Non-pigmented ciliary epithelial cell (primary cell): Measurements from ENCODE around the gene SLAMF1.
"Not testable (repeated sequence)": the region's sequence is repeated elsewhere in the genome, so short reads cannot be mapped to it uniquely, and the experiment has no call there.

Experiments used
- DNase-seq: peaks from one replicate; pipeline ENCODE4 v3.0.0-alpha.2; 2010; ENCODE audit warnings: low read depth

Gene SLAMF1

DNA sequence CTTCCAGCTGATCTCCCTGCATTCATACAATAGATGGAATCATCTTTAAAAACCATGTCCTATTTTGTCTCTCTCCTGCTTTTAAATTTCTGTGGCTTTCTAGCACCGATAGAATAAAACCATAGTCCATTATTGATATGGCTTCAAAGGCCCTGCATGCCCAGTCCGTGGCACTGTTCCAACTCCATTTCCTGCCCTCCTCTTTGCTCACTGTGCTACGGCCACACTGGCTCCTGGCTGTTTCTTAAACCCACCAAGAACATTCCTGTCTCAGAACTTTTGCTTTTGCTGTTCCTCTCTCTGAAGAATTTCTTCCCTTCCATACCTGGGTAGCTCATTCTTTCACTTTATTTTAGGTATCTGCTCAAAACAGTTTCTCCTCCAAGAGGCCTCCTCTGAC, 7.2 kb downstream of the SLAMF1 start:
- DNase-seq = no peak

DNA sequence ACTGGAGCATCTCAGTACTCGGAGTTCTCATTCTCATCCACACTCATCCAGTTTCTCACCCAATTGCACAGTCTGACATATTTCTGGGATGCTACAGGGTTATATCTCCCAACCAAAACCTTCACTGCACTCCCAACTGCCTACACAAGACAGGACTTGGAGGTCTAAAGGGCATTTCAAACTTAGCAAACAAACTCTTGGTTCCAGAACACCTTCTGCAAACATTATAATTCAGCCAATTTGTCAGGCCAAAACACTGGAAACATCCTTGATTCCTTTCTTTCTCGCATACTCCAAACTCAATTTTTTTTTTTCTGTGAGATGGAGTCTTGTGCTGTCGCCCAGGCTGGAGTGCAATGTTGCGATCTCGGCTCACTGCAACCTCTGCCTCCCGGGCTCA, 7.9 kb downstream of the SLAMF1 start:
- no peak for DNase-seq

DNA sequence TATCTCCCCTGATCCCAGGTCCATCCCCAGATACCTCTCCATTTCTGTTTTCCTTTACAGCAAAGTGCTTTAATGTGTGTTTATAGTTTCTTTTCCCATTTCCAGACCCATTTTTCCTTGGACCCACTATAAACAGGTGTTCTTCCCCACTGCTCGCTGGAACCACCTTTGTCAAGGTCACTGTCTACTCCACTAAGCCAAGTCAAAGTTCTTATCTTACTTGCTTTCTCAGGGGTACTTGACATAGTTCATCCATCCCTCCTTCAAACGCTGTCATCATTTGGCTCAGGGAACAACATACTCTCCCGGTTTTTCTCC, 8.3 kb downstream of the SLAMF1 start:
- DNase-seq = no peak

DNA sequence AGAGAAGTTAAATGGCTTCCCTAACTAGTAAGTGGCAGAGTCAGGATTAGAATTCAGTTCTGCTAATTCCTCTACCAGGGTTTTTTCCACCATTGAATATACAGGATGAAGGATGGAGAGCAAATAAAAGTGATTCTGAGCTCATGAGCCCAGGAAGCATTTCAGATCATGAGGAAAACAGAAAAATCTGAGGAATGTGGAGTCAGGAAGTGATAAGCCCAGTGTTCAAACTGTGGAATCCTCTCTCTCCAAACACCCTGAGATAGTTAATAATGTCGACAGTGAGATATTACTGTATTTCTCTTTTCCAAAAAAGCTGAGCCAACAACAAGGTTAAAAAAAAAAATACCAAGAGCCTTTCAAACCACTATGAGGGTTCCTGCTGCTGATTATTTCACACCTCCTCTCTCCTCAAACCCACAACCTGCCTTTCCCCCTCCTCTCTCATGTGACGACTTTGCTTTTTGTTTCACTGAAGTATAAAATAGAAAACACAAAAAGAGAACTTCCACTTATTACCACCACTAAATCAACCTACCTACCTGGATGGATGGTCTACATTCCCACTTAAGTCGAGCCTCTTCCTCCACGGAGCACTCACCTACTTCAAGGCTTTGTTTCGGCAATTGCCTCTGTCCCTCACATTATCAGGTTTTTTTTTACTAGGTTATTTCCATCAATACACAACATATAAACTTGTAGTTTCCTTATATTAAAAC, 8.9 kb downstream of the SLAMF1 start:
- no peak for DNase-seq

DNA sequence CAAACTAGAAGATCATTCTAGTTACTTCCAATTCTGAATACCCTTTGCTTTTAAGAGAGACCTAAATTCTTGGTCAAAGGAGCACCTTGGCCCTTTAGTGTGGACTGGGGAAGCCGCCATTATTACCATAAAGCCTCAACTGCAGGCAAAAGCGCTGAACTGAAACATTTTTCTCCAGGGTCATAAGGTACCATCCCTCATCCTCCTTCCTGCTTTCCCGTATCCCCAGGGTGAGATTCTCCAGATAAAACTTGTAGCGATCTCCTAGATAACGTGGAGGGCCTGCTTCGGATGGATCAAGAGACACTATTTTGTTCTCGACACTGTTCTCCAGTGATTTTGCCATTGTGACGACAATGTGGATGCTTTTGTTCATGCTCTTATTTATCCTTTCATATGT, 9.8 kb downstream of the SLAMF1 start:
- no peak for DNase-seq

DNA sequence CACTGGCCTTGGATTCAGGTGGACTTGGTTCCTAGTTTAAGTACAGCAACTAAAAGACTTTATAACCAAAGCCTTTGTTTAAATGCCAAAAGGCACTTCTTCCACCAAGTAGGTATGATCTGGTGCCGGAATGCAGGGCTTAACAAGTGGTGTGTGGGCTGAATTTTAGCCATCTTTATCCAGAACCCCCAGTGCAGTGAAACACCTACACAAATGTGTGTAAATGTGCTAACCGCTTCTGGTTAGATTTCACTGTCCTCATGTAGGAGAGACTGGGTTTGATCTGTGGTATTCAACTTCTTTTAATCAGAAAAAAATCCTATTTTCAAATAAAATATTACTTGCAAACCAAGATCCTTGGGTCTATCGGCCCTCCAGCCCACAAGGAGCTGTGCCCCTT, 10.3 kb downstream of the SLAMF1 start:
- no peak for DNase-seq

DNA sequence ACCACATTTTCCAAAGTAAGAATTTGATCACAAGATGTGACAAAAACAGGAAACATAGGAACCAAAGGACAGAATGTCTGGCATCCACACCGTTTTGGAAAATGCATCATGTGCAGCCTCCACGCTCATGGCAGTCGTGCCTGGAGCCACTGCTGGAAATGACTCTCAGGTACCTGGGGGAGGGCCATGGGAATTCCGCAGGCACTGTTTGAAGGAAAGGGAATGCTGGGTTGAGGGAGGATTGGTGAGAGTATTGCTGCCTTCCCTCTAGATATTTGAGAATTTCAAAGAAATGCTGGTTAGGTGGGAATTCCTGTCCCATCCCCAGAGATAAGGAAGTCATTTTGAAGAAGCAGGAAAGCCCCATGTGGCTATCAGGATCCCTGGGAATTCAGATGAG, 10.8 kb downstream of the SLAMF1 start:
- no peak for DNase-seq

DNA sequence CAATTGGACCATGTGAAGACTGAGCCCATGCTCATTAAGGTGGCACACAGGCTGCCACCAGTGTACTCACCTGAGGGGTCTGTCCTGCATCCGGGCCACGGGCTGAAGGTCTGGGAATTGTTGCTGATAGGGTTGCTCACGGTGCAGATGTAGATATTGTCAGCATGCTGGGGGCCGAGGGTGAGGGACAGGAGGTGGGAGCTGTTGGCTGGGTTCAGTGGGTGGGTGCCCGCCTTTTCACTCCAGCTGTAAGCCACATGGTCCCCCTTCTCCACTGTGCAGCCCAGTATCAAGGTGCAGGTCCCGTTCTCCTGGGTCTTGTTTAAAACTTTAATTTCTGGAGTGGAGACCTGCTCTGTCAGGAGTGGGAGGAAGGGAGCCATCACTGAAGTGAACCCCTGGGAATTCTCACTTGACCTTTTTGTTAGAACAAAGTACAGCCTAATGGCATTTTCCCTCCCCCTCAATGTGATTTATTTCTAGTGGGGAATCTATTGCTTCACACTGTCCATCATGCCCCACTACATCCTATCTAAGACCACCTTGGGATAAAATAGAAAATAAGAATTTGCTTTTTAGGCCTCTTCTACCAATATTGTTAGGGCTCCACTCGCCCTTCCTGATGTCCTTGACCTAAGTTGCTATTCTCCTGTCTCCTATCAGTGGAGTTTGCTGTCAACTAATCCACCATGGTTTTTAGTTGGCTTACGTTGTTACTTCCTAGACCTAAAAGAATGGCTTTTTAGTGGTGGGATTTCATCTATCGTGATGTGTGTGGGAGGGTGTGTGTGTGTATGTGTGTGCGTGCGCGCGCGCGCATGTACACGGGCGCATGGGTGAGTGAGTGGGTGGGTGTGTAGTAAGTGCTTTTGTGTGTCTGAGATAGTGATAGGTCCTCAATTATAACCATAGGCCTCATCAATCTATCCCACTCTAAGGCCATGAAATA, 12.0 kb downstream of the SLAMF1 start:
- DNase-seq = no peak

DNA sequence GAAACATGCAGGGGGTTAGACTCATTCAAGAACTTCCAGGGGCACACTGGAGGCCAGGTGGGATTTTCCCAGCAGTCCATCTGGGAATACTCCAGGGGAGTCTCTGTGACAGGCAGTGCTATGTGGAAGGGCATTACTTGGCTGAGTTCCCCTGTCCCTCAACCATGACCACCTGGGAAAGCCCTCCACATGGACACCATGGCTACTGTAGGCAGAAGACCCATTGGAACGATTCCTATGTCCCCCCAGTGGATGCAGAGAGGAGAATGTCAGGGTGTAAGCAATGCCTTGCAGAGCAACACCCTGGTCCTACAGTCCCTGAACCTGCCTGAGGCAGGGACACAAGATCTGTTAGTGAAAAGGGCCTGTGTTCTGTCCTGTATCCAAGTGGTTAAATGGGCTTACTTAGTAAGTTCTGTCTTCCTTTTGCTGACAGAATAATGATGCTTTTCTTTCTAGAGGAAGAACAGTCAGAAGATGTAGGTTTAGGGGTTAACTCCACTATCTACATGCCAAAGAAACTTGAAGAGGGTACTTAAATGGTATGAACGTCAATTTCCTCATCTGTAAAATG, 13.4 kb downstream of the SLAMF1 start:
- no peak for DNase-seq

DNA sequence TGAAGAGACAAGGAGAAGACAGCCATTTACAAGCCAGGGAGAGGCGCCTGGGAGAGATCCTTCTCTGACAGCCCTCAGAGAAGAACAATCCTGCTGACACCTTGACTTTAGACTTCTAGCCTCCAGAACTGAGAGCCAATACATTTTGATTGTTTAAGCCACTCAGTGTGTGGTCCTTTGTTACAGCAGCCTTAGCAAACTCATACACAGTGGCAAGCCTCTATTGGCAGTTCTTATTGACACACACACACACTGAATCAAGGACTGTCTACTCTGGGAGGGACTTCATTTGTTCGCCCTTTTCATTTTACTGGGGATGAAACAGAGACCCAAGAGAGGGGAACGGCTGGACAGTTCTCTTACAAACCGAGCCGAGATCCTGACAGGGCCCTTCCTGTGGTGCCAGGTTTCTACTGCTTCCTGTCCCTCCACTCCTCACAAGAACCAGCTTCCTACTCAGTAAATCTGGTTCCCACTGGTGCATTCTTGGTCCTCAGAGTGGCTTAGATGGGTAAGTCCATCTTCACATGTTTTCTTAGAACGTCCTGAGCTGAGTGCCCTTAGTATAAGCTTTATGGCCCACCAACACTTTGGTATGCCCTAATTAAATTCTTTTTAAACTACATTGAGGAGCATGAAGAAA, 14.7 kb downstream of the SLAMF1 start:
- DNase-seq = no peak

DNA sequence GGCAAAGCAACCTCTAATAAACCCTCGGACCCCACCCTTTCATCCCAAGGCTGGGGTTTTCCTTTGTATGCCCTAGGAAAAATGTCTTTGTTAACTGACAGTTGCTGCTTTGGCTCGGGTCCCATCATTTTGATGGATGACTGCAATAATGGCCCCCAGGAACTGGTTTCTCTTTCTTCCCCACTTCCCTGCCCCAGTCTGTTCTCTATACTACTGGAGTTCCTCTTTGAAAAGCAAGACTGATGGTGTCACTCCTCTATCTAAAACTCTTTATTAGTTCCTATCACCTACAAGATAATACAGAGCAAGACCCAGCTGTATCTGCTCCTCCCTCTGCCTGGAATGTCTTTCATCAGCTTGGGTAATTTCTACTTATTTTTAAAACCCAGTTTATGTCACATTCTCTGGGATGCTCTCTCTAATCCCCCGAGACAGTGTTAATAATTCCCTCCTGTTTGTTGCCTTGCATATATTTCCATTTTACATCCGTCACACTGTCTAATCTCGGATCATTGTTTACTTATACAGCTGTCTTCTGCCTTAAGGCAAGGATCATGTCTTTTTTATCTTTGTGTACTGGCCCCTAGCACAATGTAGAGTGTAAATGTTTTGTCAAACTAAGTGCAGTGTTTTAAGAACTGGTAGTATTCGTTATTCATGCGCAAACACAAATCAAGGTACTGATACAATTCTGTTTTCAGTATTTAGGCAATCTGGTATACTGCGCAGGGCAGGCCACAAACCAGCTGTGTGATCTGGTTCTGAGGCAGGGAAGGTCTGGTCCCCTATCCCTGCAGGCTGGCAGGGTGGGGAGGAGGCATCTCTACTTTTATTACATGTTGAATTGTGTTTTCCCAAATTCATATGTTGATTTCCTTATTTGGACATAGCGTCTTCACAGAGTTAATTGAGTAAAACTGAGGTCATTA, 16.1 kb downstream of the SLAMF1 start:
- DNase-seq = no peak

DNA sequence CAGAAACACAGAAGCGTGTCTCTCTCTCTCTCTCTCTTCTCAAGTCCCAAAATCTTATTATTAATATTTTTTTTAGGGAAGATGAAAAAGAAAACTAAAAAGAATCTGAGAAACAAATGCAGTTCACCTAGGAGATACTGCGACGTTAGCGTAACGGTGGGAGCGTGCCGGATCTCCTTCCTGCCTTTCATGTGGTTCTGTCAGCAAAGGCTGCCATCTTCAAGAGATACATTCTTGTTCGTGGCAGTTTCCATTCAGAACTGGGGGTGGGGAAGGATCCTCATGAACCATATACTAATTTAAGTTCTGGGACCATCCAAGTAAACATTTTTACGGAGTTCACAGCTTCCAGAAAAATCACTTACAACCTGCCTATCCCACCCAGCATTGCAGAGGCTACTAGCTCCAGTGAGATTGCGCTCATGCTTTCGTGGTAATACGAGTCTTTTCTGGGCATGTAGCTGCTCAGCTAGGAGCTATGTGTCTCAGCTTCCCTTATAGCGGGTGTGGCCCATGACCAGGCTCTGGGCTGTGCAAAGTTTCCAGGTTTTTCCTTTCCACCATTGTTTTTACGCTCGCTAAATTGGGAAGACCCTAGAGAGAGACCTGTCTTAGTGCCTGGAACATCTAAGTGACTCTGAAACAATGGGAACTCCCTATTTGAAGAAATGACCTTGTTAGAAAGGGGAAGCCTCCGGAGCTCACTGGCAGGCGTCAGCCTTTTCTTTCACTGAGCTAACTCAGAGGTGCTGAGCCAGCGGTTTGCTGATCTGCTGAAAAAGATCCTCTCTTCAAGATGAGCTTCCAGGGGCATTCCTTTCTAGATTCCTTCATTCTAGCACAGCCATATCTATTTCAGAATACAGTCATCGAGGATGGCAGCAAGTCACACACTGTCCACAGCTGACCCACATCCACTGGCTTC, 17.3 kb downstream of the SLAMF1 start:
- DNase-seq = no peak

DNA sequence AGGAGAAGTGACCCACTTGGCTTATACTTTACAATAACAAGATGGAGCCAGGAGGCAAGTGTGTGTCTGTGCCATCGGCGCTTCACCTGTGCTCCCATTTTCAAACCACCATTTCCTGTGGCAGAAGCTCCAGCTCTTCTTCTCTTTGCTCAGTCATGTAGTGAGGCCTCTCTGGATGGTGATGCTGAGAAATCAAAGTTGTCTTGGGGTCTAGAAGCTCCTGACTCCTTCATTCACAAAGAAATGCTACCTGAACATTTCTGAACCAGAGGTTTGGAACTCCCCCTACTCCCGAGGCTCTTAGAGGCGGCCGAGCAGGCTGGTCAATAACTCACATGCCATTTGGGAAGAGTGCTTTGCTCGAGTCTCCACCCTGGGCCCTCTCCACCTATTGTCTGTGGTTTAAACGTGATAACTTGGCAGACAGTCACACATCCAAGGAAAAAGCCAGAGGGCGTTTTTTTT, 18.0 kb downstream of the SLAMF1 start:
- no peak for DNase-seq

DNA sequence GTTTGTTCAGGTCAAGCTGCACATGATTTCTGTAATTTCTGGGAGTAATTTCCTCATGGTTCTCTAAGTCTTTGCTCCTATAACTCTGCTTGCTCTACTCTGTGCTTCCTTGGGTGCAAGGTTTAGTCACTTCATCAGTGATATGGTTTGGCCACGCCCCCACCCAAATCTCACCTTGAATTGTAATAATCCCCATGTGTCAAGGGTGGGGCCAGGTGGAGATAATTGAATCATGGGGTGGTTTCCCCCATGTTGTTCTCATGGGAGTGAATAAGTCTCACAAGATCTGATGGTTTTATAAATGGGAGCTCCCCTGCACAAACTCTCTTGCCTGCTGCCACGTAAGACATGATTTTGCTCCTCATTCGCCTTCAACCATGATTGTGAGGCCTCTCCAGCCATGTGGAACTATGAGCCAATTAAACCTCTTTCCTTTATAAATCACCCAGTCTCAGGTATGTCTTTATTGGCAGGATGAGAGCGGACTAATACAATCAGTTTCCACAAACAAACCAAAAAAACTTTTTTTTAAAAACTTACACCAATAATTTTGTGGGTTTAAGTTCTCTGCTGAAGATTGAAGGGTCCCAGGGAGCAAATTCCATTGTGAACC, 19.1 kb downstream of the SLAMF1 start:
- not testable (repeated sequence) for DNase-seq

DNA sequence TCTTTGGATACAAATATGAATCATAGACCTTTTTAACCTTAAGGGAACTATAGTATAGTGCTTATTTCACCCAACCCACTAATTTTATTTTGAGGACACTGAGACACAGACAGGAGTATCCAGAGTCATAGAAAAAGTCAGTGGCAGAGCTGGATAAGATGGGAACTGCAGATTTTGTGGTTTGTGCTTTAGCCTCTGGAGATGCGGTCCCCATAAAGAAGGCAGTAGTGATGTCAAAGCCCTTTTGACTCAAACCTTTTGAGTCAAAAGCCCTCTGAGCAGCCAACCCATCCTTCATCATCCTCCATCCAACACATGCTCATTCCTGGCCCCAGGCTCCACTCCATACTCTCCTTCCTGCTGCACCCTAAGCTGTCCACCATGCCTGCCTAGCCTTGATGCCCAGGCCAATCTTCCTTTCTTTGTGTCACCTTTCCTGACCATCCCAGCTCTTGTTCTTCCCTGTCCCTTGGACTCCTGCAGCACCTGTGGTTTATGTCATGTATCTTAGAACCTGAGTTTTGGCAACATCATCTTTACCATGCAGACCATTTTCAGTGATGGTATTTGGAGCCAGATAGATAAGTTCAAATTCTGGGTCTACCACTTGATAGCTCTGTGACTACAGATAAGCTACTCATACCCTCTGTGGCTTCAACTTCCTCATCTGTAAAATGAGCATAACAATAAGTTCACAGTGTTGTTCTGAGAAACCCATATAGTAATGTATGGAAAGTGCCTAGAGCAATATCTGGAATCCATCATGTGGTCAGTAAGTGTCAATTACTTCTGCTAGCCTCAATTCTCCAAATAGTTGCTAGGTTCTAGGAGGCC, 20.1 kb downstream of the SLAMF1 start:
- DNase-seq = no peak

DNA sequence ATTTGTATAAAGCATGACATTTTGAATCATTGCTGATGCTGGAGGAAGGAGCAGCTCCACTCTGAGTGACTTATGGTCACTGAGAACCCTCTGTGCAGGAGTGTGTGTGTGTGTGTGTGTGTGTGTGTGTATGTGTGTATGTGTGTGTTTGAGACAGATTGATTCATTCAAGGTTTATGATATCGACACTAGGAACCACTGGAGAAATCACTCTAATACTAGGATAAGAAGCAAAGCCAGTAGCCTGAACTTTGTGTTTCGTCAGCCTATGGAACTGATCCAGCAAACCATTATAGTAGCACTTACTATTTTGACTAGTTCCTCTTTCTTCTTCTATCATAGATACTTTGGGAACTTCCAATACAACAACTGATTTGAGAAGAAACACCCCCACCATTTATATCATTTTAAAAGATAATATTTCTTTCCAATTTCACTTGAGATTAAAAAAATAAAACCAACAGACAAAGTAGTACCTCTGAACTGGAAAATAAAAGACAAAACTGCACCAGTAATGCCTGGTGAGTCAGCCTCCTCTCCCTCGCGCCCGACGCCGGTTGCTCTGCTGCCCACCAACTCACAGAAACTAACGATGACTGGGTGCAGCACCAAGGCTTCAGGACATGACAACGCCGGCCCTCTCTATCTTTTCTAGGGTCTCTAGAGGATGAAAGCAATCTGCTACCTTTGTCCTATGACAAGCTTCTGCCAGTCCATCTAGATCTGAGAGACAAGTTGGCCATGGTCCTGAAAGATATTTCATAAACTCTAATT, 20.9 kb downstream of the SLAMF1 start:
- DNase-seq = no peak

DNA sequence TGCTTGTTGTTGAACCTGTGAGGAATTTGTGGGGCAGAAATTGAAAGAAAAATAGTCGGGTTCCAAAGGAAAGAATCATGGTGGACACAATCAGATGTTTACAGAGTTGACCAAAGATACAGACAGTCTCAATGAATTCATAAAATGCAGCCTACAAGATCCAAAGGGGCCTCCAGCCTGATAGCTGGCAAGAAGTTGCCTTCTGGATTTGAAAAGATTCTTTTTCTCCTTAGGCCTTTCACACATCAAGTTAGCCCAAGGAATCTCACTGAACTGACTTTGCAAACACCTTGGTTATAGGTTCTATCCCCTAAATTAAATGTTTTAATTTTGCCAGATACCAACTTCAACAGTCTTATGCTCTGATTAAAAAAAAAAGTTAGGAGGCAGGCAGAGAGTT, 21.5 kb downstream of the SLAMF1 start:
- DNase-seq = no peak

DNA sequence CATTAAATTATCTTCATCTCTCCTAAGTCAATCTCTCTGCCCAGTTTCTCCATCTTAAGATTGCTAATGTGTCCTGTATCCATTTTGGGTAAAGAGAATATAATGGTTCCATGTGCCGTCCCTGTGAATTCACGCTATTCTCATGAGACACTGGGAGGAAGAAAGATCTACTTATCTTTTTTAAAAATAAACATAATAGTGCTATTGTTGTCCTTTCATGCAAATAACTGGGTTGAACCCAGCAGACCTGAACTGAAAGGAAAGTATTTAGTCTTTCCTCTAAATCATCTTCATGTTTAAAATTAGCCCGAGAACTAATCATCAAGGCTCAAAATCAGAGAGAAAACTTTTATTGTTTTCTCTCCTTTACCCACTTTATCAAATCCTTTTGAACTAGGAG, 22.4 kb downstream of the SLAMF1 start:
- DNase-seq = no peak
